COLO668 (cell line): ENCODE measurements around the gene STRADB.
"Not testable (repeated sequence)": the region's sequence is repeated elsewhere in the genome, so short reads cannot be mapped to it uniquely, and the experiment has no call there.

Source experiments
- DNase-seq: peaks from one replicate; lab custom pipeline; 2025; ENCODE audit not compliant: unreplicated experiment; lab: John Stamatoyannopoulos, UW

Gene STRADB

GRCh38 chr2:201429835-201430234 is 21.7 kb upstream of the STRADB start:
- not testable (repeated sequence) for DNase-seq

GRCh38 chr2:201430322-201430721 is 21.2 kb upstream of the STRADB start:
- not testable (repeated sequence) for DNase-seq

GRCh38 chr2:201430839-201431238 is 20.7 kb upstream of the STRADB start:
- no peak for DNase-seq

- no peak for DNase-seq
Measured at GRCh38 chr2:201432038-201432620, 19.4 kb upstream of the STRADB start.

GRCh38 chr2:201432621-201433393 is 18.7 kb upstream of the STRADB start:
- no peak for DNase-seq

- no peak for DNase-seq
Measured at GRCh38 chr2:201433394-201433995, 18.0 kb upstream of the STRADB start.

- no peak for DNase-seq
Measured at GRCh38 chr2:201436141-201436540, 15.4 kb upstream of the STRADB start.

GRCh38 chr2:201439336-201439922 is 12.1 kb upstream of the STRADB start:
- not testable (repeated sequence) for DNase-seq

GRCh38 chr2:201440182-201440581 is 11.4 kb upstream of the STRADB start:
- no peak for DNase-seq

- no peak for DNase-seq
Measured at GRCh38 chr2:201441409-201441808, 10.1 kb upstream of the STRADB start.

GRCh38 chr2:201444746-201445465 is 6.6 kb upstream of the STRADB start:
- no peak for DNase-seq

GRCh38 chr2:201447086-201447485 is 4.5 kb upstream of the STRADB start:
- DNase-seq = no peak

- DNase-seq = no peak
Measured at GRCh38 chr2:201448061-201448460, 3.5 kb upstream of the STRADB start.

GRCh38 chr2:201448701-201449100 is 2.8 kb upstream of the STRADB start:
- DNase-seq = no peak

- no peak for DNase-seq
Measured at GRCh38 chr2:201450954-201451291, 617 bp upstream of the STRADB start.

GRCh38 chr2:201452058-201452921 is 750 bp downstream of the STRADB start:
- DNase-seq = no peak

GRCh38 chr2:201452922-201453643 is 1.5 kb downstream of the STRADB start:
- no peak for DNase-seq

- DNase-seq = no peak
Measured at GRCh38 chr2:201458381-201458780, 6.8 kb downstream of the STRADB start.

- DNase-seq = no peak
Measured at GRCh38 chr2:201460532-201460931, 9.0 kb downstream of the STRADB start.

- DNase-seq = no peak
Measured at GRCh38 chr2:201464547-201464946, 13.0 kb downstream of the STRADB start.
